GM23338 (cell line): ENCODE measurements around the gene CPLX1.
"Not testable (repeated sequence)": the region's sequence is repeated elsewhere in the genome, so short reads cannot be mapped to it uniquely, and the experiment has no call there.

Experiments used
- CREB1 ChIP-seq: fragments of 250-450 bp; sonication (Bioruptor Pico); IDR thresholded peaks from 2 replicates; pipeline ENCODE4 v1.5.0; 2020; ENCODE audit warnings: low read depth, mild to moderate bottlenecking, moderate library complexity
- CTCF ChIP-seq, 2 experiments: fragments of 200-600 bp in 1 of 2; sonication (generic) in 1 of 2; conservative IDR thresholded peaks; 2 replicates each; pipeline versions ENCODE4 v1.5.1 to v1.6.1; 2016 to 2017; ENCODE audit warnings: antibody characterized with exemption in 2 of 2, low read depth in 2 of 2, mild to moderate bottlenecking in 2 of 2, moderate library complexity in 1 of 2
- EZH2 ChIP-seq: fragments of 200-600 bp; sonication (generic); IDR thresholded peaks from one replicate; pipeline ENCODE4 v1.8.0; 2017; ENCODE audit warnings: antibody characterized with exemption, mild to moderate bottlenecking, low read depth; ENCODE audit not compliant: unreplicated experiment
- POLR2AphosphoS5 ChIP-seq: IDR thresholded peaks from 2 replicates; pipeline ENCODE4 v1.6.1; 2016; ENCODE audit warnings: antibody characterized with exemption, low read depth
- ZNF331 ChIP-seq: fragments of 250-450 bp; sonication (Bioruptor Pico); IDR thresholded peaks from 2 replicates; pipeline ENCODE4 v1.5.0; 2020; ENCODE audit warnings: low read depth, mild to moderate bottlenecking, moderate library complexity
- TF ChIP-seq, protein P1 (sequence below): IDR thresholded peaks from one replicate; pipeline ENCODE4 v1.6.1; 2018; ENCODE audit warnings: antibody characterized with exemption; ENCODE audit not compliant: unreplicated experiment
- TF ChIP-seq, protein P2 (sequence below): IDR thresholded peaks from 2 replicates; pipeline ENCODE4 v1.6.1; 2016; ENCODE audit warnings: antibody characterized with exemption

- not testable (repeated sequence) for TF ChIP-seq CTCF (conservative IDR thresholded peaks at IDR 0.05; ENCODE audit: low read depth in 2 of 2); EZH2; POLR2AphosphoS5; CREB1 (CRISPR knock-in tag); ZNF331 (CRISPR knock-in tag)
- TF ChIP-seq, protein P1, sequence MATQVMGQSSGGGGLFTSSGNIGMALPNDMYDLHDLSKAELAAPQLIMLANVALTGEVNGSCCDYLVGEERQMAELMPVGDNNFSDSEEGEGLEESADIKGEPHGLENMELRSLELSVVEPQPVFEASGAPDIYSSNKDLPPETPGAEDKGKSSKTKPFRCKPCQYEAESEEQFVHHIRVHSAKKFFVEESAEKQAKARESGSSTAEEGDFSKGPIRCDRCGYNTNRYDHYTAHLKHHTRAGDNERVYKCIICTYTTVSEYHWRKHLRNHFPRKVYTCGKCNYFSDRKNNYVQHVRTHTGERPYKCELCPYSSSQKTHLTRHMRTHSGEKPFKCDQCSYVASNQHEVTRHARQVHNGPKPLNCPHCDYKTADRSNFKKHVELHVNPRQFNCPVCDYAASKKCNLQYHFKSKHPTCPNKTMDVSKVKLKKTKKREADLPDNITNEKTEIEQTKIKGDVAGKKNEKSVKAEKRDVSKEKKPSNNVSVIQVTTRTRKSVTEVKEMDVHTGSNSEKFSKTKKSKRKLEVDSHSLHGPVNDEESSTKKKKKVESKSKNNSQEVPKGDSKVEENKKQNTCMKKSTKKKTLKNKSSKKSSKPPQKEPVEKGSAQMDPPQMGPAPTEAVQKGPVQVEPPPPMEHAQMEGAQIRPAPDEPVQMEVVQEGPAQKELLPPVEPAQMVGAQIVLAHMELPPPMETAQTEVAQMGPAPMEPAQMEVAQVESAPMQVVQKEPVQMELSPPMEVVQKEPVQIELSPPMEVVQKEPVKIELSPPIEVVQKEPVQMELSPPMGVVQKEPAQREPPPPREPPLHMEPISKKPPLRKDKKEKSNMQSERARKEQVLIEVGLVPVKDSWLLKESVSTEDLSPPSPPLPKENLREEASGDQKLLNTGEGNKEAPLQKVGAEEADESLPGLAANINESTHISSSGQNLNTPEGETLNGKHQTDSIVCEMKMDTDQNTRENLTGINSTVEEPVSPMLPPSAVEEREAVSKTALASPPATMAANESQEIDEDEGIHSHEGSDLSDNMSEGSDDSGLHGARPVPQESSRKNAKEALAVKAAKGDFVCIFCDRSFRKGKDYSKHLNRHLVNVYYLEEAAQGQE = not testable (repeated sequence)
- TF ChIP-seq, protein P2, sequence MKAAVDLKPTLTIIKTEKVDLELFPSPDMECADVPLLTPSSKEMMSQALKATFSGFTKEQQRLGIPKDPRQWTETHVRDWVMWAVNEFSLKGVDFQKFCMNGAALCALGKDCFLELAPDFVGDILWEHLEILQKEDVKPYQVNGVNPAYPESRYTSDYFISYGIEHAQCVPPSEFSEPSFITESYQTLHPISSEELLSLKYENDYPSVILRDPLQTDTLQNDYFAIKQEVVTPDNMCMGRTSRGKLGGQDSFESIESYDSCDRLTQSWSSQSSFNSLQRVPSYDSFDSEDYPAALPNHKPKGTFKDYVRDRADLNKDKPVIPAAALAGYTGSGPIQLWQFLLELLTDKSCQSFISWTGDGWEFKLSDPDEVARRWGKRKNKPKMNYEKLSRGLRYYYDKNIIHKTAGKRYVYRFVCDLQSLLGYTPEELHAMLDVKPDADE = not testable (repeated sequence)
Measured at GRCh38 chr4:759810-760209, 66.1 kb downstream of the CPLX1 start.
